ENCODE measurements around the gene GAS1. TPM values are rescaled to one million over a fixed set of nuclear protein-coding genes. Genes with fewer than 3 reads are reported as not detected.

Gene GAS1
- total and polyA plus RNA-seq, 2 experiments from 2014 or later, result 12.9 to 22.6 TPM

DNA sequence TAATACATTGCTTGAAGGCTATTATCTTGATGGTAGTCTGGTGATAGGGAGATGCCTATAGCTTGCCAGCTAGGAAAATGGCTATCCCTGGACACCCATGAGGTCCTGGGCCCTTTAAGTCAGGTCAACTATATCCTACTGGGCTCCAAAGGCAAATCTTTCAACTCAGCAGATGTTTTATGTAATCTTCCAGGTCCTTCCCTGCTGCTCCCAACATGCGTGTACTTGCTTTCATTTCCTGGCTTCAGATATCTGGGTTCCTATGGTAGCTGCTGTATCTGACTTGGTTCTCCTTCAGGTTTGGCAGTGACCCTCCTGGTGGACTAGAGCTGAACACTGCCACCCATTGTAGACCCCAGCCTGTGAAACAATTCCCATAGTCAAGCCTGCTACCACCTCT lies 32.4 kb upstream of the GAS1 start:
- TF ChIP-seq CTCF (IDR thresholded peaks at IDR 0.05; ENCODE audit: low read depth, low read length), result no peak
- Histone ChIP-seq H3K36me3 (no peaks in the 10 kb centered on the region), H3K4me3 (no peak overlapping the region), H3K27ac (no peak overlapping the region), H3K4me1 (ENCODE audit: low read depth) (no peaks in the 10 kb centered on the region), H3K9me3 (ENCODE audit: low read depth) (no peaks in the 10 kb centered on the region), H3K27me3 (no peaks in the 10 kb centered on the region)
- DNase-seq (ENCODE audit: low read depth in 1 of 2, low spot score in 1 of 2), result peak in 1 of 2 donors; percentile 36

DNA sequence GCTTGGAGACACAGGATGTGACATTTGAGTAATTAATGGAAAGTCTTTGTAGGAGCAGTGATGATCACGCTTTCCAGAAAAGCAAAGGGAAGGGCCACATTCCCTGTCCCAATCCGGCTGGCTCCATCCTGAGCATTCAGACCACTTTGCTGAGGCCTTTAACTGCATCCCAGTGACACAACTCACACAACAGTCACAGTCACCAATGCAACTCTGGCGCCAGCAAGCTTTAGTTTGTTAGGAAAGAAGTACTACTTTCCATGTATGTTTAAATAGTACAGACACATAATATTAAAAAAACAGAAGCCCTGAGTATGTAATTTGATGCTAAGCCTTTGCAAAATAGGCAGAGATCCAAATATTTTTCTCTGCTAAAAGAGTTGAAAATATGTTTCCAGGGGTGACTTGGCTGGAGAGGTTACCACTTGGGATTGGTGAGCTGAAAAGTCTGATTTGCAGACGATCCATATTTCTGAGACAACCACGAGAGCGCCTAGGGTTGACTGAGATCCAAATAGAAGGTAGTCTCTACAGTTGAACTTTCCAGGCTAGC lies 31.7 kb upstream of the GAS1 start:
- no peaks in the 10 kb centered on the region for H3K4me1 ChIP-seq (ENCODE audit: low read depth)
- H3K36me3 ChIP-seq, result no peaks in the 10 kb centered on the region
- no peak overlapping the region for H3K27ac ChIP-seq
- DNase-seq (ENCODE audit: low read depth in 1 of 2, low spot score in 1 of 2), result peak in 1 of 2 donors; percentile 73
- H3K27me3 ChIP-seq, result no peaks in the 10 kb centered on the region
- no peaks in the 10 kb centered on the region for H3K9me3 ChIP-seq (ENCODE audit: low read depth)
- TF ChIP-seq CTCF (IDR thresholded peaks at IDR 0.05; ENCODE audit: low read depth, low read length), result no peak
- H3K4me3 ChIP-seq, result no peak overlapping the region

DNA sequence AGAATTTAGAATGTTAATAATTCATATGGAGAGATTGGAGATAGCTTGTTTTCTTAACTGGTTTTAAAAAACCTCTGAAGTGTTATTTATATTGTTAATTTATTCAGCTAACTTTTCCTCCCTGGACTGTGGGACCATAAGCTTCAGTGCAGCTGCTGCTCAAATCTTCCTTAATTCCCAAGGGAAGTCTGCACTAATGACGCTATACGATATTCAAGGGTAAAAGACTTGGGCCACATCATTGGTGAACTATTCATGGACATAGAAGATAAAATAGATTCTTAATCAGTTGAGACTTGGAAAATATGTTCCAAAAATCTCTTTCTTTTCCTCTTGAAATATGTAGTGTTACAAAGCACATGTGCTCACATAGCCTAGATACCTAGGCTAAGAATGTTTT lies 31.1 kb upstream of the GAS1 start:
- DNase-seq (ENCODE audit: low read depth in 1 of 2, low spot score in 1 of 2), result peak in 1 of 2 donors; percentile 57
- no peaks in the 10 kb centered on the region for H3K9me3 ChIP-seq (ENCODE audit: low read depth)
- H3K27me3 ChIP-seq, result no peaks in the 10 kb centered on the region
- H3K4me3 ChIP-seq, result no peak overlapping the region
- H3K4me1 ChIP-seq (ENCODE audit: low read depth), result no peaks in the 10 kb centered on the region
- TF ChIP-seq CTCF (IDR thresholded peaks at IDR 0.05; ENCODE audit: low read depth, low read length), result no peak
- no peaks in the 10 kb centered on the region for H3K36me3 ChIP-seq
- no peak overlapping the region for H3K27ac ChIP-seq

DNA sequence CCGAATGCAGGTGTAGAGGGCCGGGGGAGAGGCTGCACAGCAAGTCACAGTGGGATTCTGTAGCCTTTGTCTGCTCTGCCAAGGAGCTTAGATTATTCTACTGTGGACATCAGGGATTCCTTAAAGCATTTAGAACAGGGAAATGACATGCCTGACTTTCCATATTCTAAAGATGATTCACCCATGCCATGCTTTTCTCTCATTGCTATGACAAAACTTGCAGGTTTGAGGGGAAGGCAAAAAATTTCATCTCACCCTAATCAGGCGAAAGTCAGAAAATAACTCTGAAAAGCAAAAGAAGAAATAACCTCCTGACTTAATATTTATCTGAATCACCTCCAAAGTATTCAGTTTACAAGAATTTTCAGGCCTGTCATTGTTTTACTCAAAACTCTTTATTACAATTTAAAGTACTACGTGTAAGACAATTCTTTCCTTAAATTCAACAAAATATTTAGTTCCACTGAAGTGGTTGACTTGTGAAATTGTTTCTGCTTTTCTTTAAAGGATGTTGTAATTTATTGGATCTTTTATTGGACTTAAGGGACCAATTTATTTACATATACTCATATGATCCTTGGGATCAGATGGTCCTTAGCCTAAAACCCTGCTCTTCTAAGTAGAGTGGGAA lies 30.0 kb upstream of the GAS1 start:
- DNase-seq (ENCODE audit: low read depth in 1 of 2, low spot score in 1 of 2), result peak in 1 of 2 donors; percentile 35
- Histone ChIP-seq H3K27ac (no peak overlapping the region), H3K27me3 (no peaks in the 10 kb centered on the region), H3K4me3 (no peak overlapping the region), H3K9me3 (ENCODE audit: low read depth) (no peaks in the 10 kb centered on the region), H3K36me3 (no peaks in the 10 kb centered on the region), H3K4me1 (ENCODE audit: low read depth) (no peaks in the 10 kb centered on the region)
- TF ChIP-seq CTCF (IDR thresholded peaks at IDR 0.05; ENCODE audit: low read depth, low read length), result no peak

DNA sequence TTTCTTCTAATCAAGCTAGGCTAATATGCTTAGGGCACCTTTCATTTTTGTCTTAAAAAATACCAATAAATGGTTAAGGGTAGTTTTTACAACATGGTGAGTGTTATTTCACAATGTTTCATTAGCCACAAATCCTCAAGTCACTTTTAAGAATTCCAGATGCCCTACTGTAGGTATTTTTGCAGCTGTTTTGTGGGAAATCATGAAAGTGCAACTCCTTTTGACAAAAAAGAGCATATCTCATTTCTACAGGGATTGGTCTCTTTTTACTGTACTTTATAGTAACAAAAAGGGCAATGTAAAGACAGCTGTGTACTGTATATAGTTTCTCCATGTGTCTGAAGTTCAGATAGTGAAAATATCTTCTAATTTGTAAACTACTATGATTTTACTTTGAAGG lies 28.3 kb upstream of the GAS1 start:
- H3K36me3 ChIP-seq, result no peaks in the 10 kb centered on the region
- DNase-seq (ENCODE audit: low read depth in 1 of 2, low spot score in 1 of 2), result peak in 1 of 2 donors; percentile 70
- H3K4me3 ChIP-seq, result no peak overlapping the region
- no peak overlapping the region for H3K27ac ChIP-seq
- H3K4me1 ChIP-seq (ENCODE audit: low read depth), result no peaks in the 10 kb centered on the region
- H3K9me3 ChIP-seq (ENCODE audit: low read depth), result no peaks in the 10 kb centered on the region
- no peaks in the 10 kb centered on the region for H3K27me3 ChIP-seq
- TF ChIP-seq CTCF (IDR thresholded peaks at IDR 0.05; ENCODE audit: low read depth, low read length), result no peak
